BLaER1 treated with 17β-estradiol and CSF1 and Interleukin-3, amounts not matched to agents 10 nM and 100 nM (cell line): Measurements from ENCODE around the gene PHACTR2.

Experiments used
- H3K27ac ChIP-seq, 11 experiments: shearing (Covaris generic); formaldehyde crosslinking; 2 replicates each; pipeline ENCODE4 v1.8.1; 2022
- H3K27me3 ChIP-seq, 11 experiments: shearing (Covaris generic); formaldehyde crosslinking; 2 replicates each; pipeline ENCODE4 v1.8.1; 2022
- H3K36me3 ChIP-seq, 11 experiments: shearing (Covaris generic); formaldehyde crosslinking; 2 replicates each; pipeline ENCODE4 v1.8.1; 2022
- H3K4me1 ChIP-seq, 10 experiments: shearing (Covaris generic); formaldehyde crosslinking; 2 replicates each; pipeline ENCODE4 v1.8.1; 2022
- H3K4me2 ChIP-seq, 11 experiments: shearing (Covaris generic); formaldehyde crosslinking; 2 replicates each; pipeline ENCODE4 v1.8.1; 2022
- H3K4me3 ChIP-seq, 10 experiments: shearing (Covaris generic); formaldehyde crosslinking; 2 replicates each; pipeline ENCODE4 v1.8.1; 2022
- H3K9ac ChIP-seq, 11 experiments: shearing (Covaris generic); formaldehyde crosslinking; 2 replicates each; pipeline ENCODE4 v1.8.1; 2022
- H3K9me3 ChIP-seq, 11 experiments: shearing (Covaris generic); formaldehyde crosslinking; replicated peaks in 1 of 11; 2 replicates each; pipeline ENCODE4 v1.8.1; 2022
- H4K20me1 ChIP-seq, 11 experiments: shearing (Covaris generic); formaldehyde crosslinking; 2 replicates each; pipeline ENCODE4 v1.8.1; 2022
- Cebpa-rat ChIP-seq, 11 experiments: shearing (Covaris generic); IDR thresholded peaks; 2 replicates each; pipeline ENCODE4 v1.8.1; 2022

PHACTR2 gene

GRCh38 chr6:143755301-143755744, 77.6 kb downstream of the PHACTR2 start:
- no peak overlapping the region for H3K9ac ChIP-seq
- H3K9me3 ChIP-seq: peaks cover 0 to 4% (median 0%) of the 10 kb centered on the region in 11 experiments; a peak in 1 of 22 replicates
- H4K20me1 ChIP-seq: no peaks in the 10 kb centered on the region
- no peak for TF ChIP-seq Cebpa-rat (IDR thresholded peaks at IDR 0.05)
- no peak overlapping the region for H3K4me3 ChIP-seq
- H3K27me3 ChIP-seq: no peaks in the 10 kb centered on the region
- peaks cover 0 to 27% (median 5%) of the 10 kb centered on the region in 11 experiments; a peak in 9 of 22 replicates for H3K36me3 ChIP-seq
- H3K4me2 ChIP-seq: peak overlapping the region in 4 of 11 experiments; percentile 8 to 37 (median 20); a peak in 6 of 22 replicates
- H3K4me1 ChIP-seq: peaks cover 13 to 34% (median 16%) of the 10 kb centered on the region in 10 experiments
- H3K27ac ChIP-seq: no peak overlapping the region

- peaks cover 0 to 27% (median 5%) of the 10 kb centered on the region in 11 experiments; a peak in 10 of 22 replicates for H3K36me3 ChIP-seq
These were observed 79.6 kb downstream of the PHACTR2 start for GRCh38 chr6:143757346-143757832.

GRCh38 chr6:143758551-143758950, 80.8 kb downstream of the PHACTR2 start:
- Histone ChIP-seq H3K27ac (no peak overlapping the region), H3K4me3 (no peak overlapping the region), H3K36me3 (peaks cover 0 to 24% (median 5%) of the 10 kb centered on the region in 11 experiments; a peak in 10 of 22 replicates), H3K9me3 (peaks cover 0 to 4% (median 0%) of the 10 kb centered on the region in 11 experiments; a peak in 1 of 22 replicates), H3K27me3 (no peaks in the 10 kb centered on the region), H3K9ac (no peak overlapping the region), H3K4me2 (peak overlapping the region in 1 of 11 experiments; percentile 57; a peak in 2 of 22 replicates), H3K4me1 (peaks cover 13 to 53% (median 18%) of the 10 kb centered on the region in 10 experiments), H4K20me1 (no peaks in the 10 kb centered on the region)
- no peak for TF ChIP-seq Cebpa-rat (IDR thresholded peaks at IDR 0.05)

More at GRCh38 chr6:143757346-143757832, 79.6 kb downstream of the PHACTR2 start:
- peaks cover 13 to 53% (median 18%) of the 10 kb centered on the region in 10 experiments for H3K4me1 ChIP-seq
- H3K27me3 ChIP-seq: no peaks in the 10 kb centered on the region
- H3K9ac ChIP-seq: no peak overlapping the region
- no peaks in the 10 kb centered on the region for H4K20me1 ChIP-seq
- TF ChIP-seq Cebpa-rat (IDR thresholded peaks at IDR 0.05): no peak
- no peak overlapping the region for H3K4me3 ChIP-seq
- no peak overlapping the region for H3K4me2 ChIP-seq
- no peak overlapping the region for H3K27ac ChIP-seq
- peaks cover 0 to 4% (median 0%) of the 10 kb centered on the region in 11 experiments; a peak in 1 of 22 replicates for H3K9me3 ChIP-seq

- peak overlapping the region in 3 of 11 experiments; percentile 11 to 38 (median 36); a peak in 4 of 22 replicates for H3K9ac ChIP-seq
- no peaks in the 10 kb centered on the region for H3K27me3 ChIP-seq
- H4K20me1 ChIP-seq: no peaks in the 10 kb centered on the region
- peaks cover 0 to 4% (median 0%) of the 10 kb centered on the region in 11 experiments; a peak in 1 of 22 replicates for H3K9me3 ChIP-seq
- no peak for TF ChIP-seq Cebpa-rat (IDR thresholded peaks at IDR 0.05)
- H3K27ac ChIP-seq: peak overlapping the region in 9 of 11 experiments; percentile 27 to 64 (median 57); a peak in 17 of 22 replicates
- peak overlapping the region; percentile 35 to 84 (median 64) for H3K4me2 ChIP-seq
- peaks cover 0 to 23% (median 4%) of the 10 kb centered on the region in 11 experiments; a peak in 10 of 22 replicates for H3K36me3 ChIP-seq
- peaks cover 13 to 46% (median 18%) of the 10 kb centered on the region in 10 experiments for H3K4me1 ChIP-seq
- no peak overlapping the region for H3K4me3 ChIP-seq
These were observed 81.9 kb downstream of the PHACTR2 start for GRCh38 chr6:143759666-143760065.

- H3K9ac ChIP-seq: no peak overlapping the region
- no peak overlapping the region for H3K4me3 ChIP-seq
These were observed 83.3 kb downstream of the PHACTR2 start for GRCh38 chr6:143761074-143761473.

GRCh38 chr6:143762126-143762525, 84.4 kb downstream of the PHACTR2 start:
- no peaks in the 10 kb centered on the region; a peak in 1 of 22 replicates for H3K9me3 ChIP-seq
- no peaks in the 10 kb centered on the region for H3K27me3 ChIP-seq
- peaks cover 0 to 31% (median 4%) of the 10 kb centered on the region in 11 experiments; a peak in 8 of 22 replicates for H3K36me3 ChIP-seq
- no peak for TF ChIP-seq Cebpa-rat (IDR thresholded peaks at IDR 0.05)
- peaks cover 13 to 38% (median 17%) of the 10 kb centered on the region in 10 experiments for H3K4me1 ChIP-seq
- no peak overlapping the region for H3K27ac ChIP-seq
- H4K20me1 ChIP-seq: no peaks in the 10 kb centered on the region
- H3K9ac ChIP-seq: no peak overlapping the region
- H3K4me3 ChIP-seq: no peak overlapping the region
- no peak overlapping the region for H3K4me2 ChIP-seq

More at GRCh38 chr6:143761074-143761473, 83.3 kb downstream of the PHACTR2 start:
- no peaks in the 10 kb centered on the region for H3K27me3 ChIP-seq
- H3K36me3 ChIP-seq: peaks cover 0 to 26% (median 4%) of the 10 kb centered on the region in 11 experiments; a peak in 9 of 22 replicates
- H4K20me1 ChIP-seq: no peaks in the 10 kb centered on the region
- TF ChIP-seq Cebpa-rat (IDR thresholded peaks at IDR 0.05): no peak
- H3K27ac ChIP-seq: no peak overlapping the region
- peak overlapping the region in 2 of 11 experiments; percentile 32 to 71; a peak in 3 of 22 replicates for H3K4me2 ChIP-seq
- H3K9me3 ChIP-seq: peaks cover 0 to 2% (median 0%) of the 10 kb centered on the region in 11 experiments; a peak in 1 of 22 replicates
- peaks cover 13 to 38% (median 17%) of the 10 kb centered on the region in 10 experiments for H3K4me1 ChIP-seq

- H3K27me3 ChIP-seq: no peaks in the 10 kb centered on the region
- no peaks in the 10 kb centered on the region for H3K9me3 ChIP-seq
- TF ChIP-seq Cebpa-rat (IDR thresholded peaks at IDR 0.05): no peak
- H3K4me2 ChIP-seq: no peak overlapping the region
- no peaks in the 10 kb centered on the region for H4K20me1 ChIP-seq
- peaks cover 0 to 16% (median 0%) of the 10 kb centered on the region in 10 experiments; a peak in 6 of 20 replicates for H3K4me1 ChIP-seq
- H3K27ac ChIP-seq: no peak overlapping the region
- H3K9ac ChIP-seq: no peak overlapping the region
- H3K4me3 ChIP-seq: no peak overlapping the region
- peaks cover 0 to 46% (median 0%) of the 10 kb centered on the region in 11 experiments; a peak in 5 of 22 replicates for H3K36me3 ChIP-seq
These were observed 87.8 kb downstream of the PHACTR2 start for GRCh38 chr6:143765422-143766184.

GRCh38 chr6:143766185-143766553, 88.4 kb downstream of the PHACTR2 start:
- no peaks in the 10 kb centered on the region for H4K20me1 ChIP-seq
- no peak overlapping the region for H3K4me3 ChIP-seq
- no peak overlapping the region for H3K4me2 ChIP-seq
- H3K27ac ChIP-seq: no peak overlapping the region
- no peaks in the 10 kb centered on the region for H3K9me3 ChIP-seq
- TF ChIP-seq Cebpa-rat (IDR thresholded peaks at IDR 0.05): no peak
- H3K9ac ChIP-seq: no peak overlapping the region
- peaks cover 0 to 11% (median 0%) of the 10 kb centered on the region in 10 experiments; a peak in 3 of 20 replicates for H3K4me1 ChIP-seq
- H3K36me3 ChIP-seq: peaks cover 0 to 46% (median 0%) of the 10 kb centered on the region in 11 experiments; a peak in 4 of 22 replicates
- H3K27me3 ChIP-seq: no peaks in the 10 kb centered on the region

- H4K20me1 ChIP-seq: no peaks in the 10 kb centered on the region
- no peaks in the 10 kb centered on the region for H3K27me3 ChIP-seq
- H3K4me1 ChIP-seq: peaks cover 0 to 5% (median 0%) of the 10 kb centered on the region in 10 experiments; a peak in 4 of 20 replicates
- no peak overlapping the region for H3K4me3 ChIP-seq
- H3K36me3 ChIP-seq: peaks cover 0 to 52% (median 0%) of the 10 kb centered on the region in 11 experiments; a peak in 5 of 22 replicates
- H3K9ac ChIP-seq: no peak overlapping the region
- H3K9me3 ChIP-seq: no peaks in the 10 kb centered on the region
- no peak for TF ChIP-seq Cebpa-rat (IDR thresholded peaks at IDR 0.05)
- H3K4me2 ChIP-seq: no peak overlapping the region
- H3K27ac ChIP-seq: no peak overlapping the region
These were observed 89.7 kb downstream of the PHACTR2 start for GRCh38 chr6:143767433-143767832.
